HL-60 (cell line): Measurements from ENCODE around the gene IDH2.

Experiments used
- DNase-seq, 2 experiments: peaks; one replicate each; pipeline ENCODE4 v3.0.0-alpha.2; 2010 to 2020; ENCODE audit warnings: low read depth in 1 of 2, low spot score in 1 of 2
- H3K27ac ChIP-seq: fragments of 250-450 bp; sonication (Bioruptor Pico); replicated peaks from 2 replicates; pipeline ENCODE4 v1.5.1; 2020; ENCODE audit warnings: mild to moderate bottlenecking, moderate library complexity
- H3K27me3 ChIP-seq: fragments of 250-450 bp; sonication (Bioruptor Pico); 2 replicates; pipeline ENCODE4 v1.5.1; 2021; ENCODE audit warnings: mild to moderate bottlenecking, moderate library complexity; ENCODE audit not compliant: insufficient read depth, poor library complexity, severe bottlenecking
- H3K4me3 ChIP-seq: replicated peaks from 2 replicates; pipeline ENCODE4 v1.5.1; 2011; ENCODE audit warnings: mild to moderate bottlenecking, control low read depth, low read length; ENCODE audit not compliant: insufficient read depth
- CTCF ChIP-seq: IDR thresholded peaks from one replicate; pipeline ENCODE4 v1.5.1; 2011; ENCODE audit warnings: low read length, control low read depth, inconsistent platforms; ENCODE audit not compliant: insufficient read depth
- GABPA ChIP-seq: IDR thresholded peaks from 2 replicates; pipeline ENCODE4 v1.6.1; 2012; ENCODE audit warnings: low read depth
- POLR2AphosphoS5 ChIP-seq: IDR thresholded peaks from 2 replicates; pipeline ENCODE4 v1.6.1; 2012; ENCODE audit warnings: low read depth
- REST ChIP-seq: IDR thresholded peaks from 2 replicates; pipeline ENCODE4 v1.6.1; 2012; ENCODE audit warnings: low read depth; ENCODE audit not compliant: insufficient replicate concordance
- SPI1 ChIP-seq: IDR thresholded peaks from 2 replicates; pipeline ENCODE4 v1.6.1; 2012; ENCODE audit warnings: low read depth, mild to moderate bottlenecking, borderline replicate concordance

Gene IDH2

GRCh38 chr15:90095521-90095959, 6.7 kb downstream of the IDH2 start:
- no peak for DNase-seq
- TF ChIP-seq SPI1 (no peak), CTCF (no peak), GABPA (no peak), REST (no peak), POLR2AphosphoS5 (no peak)
- no peak overlapping the region for H3K4me3 ChIP-seq
- no peaks in the 10 kb centered on the region for H3K27me3 ChIP-seq
- H3K27ac ChIP-seq = no peak overlapping the region

- Histone ChIP-seq H3K27ac (no peak overlapping the region), H3K27me3 (no peaks in the 10 kb centered on the region), H3K4me3 (no peak overlapping the region)
- TF ChIP-seq REST (no peak), POLR2AphosphoS5 (no peak), CTCF (no peak), SPI1 (no peak), GABPA (no peak)
- no peak for DNase-seq
Measured at GRCh38 chr15:90091156-90091931, 10.9 kb downstream of the IDH2 start.

- Histone ChIP-seq H3K4me3 (no peak overlapping the region), H3K27me3 (no peaks in the 10 kb centered on the region), H3K27ac (no peak overlapping the region)
- DNase-seq = no peak
- TF ChIP-seq SPI1 (no peak), POLR2AphosphoS5 (no peak), GABPA (no peak), REST (no peak), CTCF (no peak)
Measured at GRCh38 chr15:90090226-90090848, 11.9 kb downstream of the IDH2 start.
